Prostate gland (tissue), 2 donors: ENCODE data around the gene OCIAD2. TPM values are rescaled to one million over a fixed set of nuclear protein-coding genes. Genes with fewer than 3 reads are reported as not detected.

Source experiments
- DNase-seq: peaks from one replicate; pipeline ENCODE4 v3.0.0-alpha.2; 2019; ENCODE audit warnings: low spot score
- H3K27ac ChIP-seq, 2 donors: fragments of 200-600 bp; sonication (generic); 2 replicates each; pipeline ENCODE4 v1.5.1; 2017 to 2019
- H3K27me3 ChIP-seq: fragments of 200-600 bp; sonication (generic); replicated peaks from 2 replicates; pipeline ENCODE4 v1.5.1; 2019; ENCODE audit not compliant: insufficient read depth
- H3K36me3 ChIP-seq, 2 donors: fragments of 200-600 bp; sonication (generic); 1 replicate in 1 of 2; 2 replicates in 1 of 2; pipeline versions ENCODE4 v1.5.1 to v1.8.1; 2017 to 2019
- H3K4me1 ChIP-seq: fragments of 200-600 bp; sonication (generic); replicated peaks from 2 replicates; pipeline ENCODE4 v1.5.1; 2019
- H3K4me3 ChIP-seq, 2 donors: fragments of 200-600 bp; sonication (generic); 2 replicates each; pipeline ENCODE4 v1.5.1; 2017 to 2019
- H3K9me3 ChIP-seq: fragments of 200-600 bp; sonication (generic); 2 replicates; pipeline ENCODE4 v1.5.1; 2017
- POLR2A ChIP-seq: fragments of 450-650 bp; IDR thresholded peaks from one replicate; pipeline ENCODE4 v1.6.1; 2016; ENCODE audit warnings: antibody characterized with exemption, mild to moderate bottlenecking
- POLR2AphosphoS5 ChIP-seq: sonication (generic); formaldehyde crosslinking; IDR thresholded peaks from one replicate; pipeline ENCODE4 v1.6.1; 2017; ENCODE audit warnings: antibody characterized with exemption
- WGBS: methylation state at CpG from one replicate; pipeline ENCODE4 v1.1.5; 2018; 5-methylcytosine and 5-hydroxymethylcytosine counted together
- intact Hi-C: fragments of 100-400 bp; cut with DNase I; formaldehyde crosslinking; loops from one replicate; pipeline ENCODE4 v1.14.2; 2022
- total RNA-seq, 2 donors: library from RNA; depleted of rRNA; stranded (reverse); fragments of >200 nt; gene quantifications; one replicate each; pipeline ENCODE4 v1.1.0, GENCODE V29; 2016
- TF ChIP-seq, protein P1 (sequence below), 4 experiments: fragments of 200-600 bp in 2 of 4; fragments of 450-650 bp in 2 of 4; sonication (generic) in 2 of 4; IDR thresholded peaks; 1 replicate in 3 of 4; 2 replicates in 1 of 4; pipeline ENCODE4 v1.5.1; 2016 to 2019; ENCODE audit warnings: antibody characterized with exemption in 4 of 4, mild to moderate bottlenecking in 2 of 4, moderate library complexity in 2 of 4

The OCIAD2 gene, protein sequence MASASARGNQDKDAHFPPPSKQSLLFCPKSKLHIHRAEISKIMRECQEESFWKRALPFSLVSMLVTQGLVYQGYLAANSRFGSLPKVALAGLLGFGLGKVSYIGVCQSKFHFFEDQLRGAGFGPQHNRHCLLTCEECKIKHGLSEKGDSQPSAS
- total RNA-seq = 10 to 100 TPM; 12.5 to 55.5 TPM

- DNase-seq = peak; percentile 81
- TF ChIP-seq POLR2AphosphoS5 = peak; percentile 53
- TF ChIP-seq, protein P1, sequence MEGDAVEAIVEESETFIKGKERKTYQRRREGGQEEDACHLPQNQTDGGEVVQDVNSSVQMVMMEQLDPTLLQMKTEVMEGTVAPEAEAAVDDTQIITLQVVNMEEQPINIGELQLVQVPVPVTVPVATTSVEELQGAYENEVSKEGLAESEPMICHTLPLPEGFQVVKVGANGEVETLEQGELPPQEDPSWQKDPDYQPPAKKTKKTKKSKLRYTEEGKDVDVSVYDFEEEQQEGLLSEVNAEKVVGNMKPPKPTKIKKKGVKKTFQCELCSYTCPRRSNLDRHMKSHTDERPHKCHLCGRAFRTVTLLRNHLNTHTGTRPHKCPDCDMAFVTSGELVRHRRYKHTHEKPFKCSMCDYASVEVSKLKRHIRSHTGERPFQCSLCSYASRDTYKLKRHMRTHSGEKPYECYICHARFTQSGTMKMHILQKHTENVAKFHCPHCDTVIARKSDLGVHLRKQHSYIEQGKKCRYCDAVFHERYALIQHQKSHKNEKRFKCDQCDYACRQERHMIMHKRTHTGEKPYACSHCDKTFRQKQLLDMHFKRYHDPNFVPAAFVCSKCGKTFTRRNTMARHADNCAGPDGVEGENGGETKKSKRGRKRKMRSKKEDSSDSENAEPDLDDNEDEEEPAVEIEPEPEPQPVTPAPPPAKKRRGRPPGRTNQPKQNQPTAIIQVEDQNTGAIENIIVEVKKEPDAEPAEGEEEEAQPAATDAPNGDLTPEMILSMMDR (IDR thresholded peaks at IDR 0.05) = peak in 2 of 4 experiments; percentile 10 to 36
- peak; percentile 50 for TF ChIP-seq POLR2A
- H3K9me3 ChIP-seq = no peaks in the 10 kb centered on the region
- H3K4me3 ChIP-seq = peak within 1 kb of the TSS; percentile 62 to 79
- no peaks in the 10 kb centered on the region for H3K27me3 ChIP-seq
- no peaks in the 10 kb centered on the region for H3K36me3 ChIP-seq
- intact Hi-C loops = no loop called here
- H3K4me1 ChIP-seq = no peaks in the 10 kb centered on the region
- H3K27ac ChIP-seq = peak within 1 kb of the TSS; percentile 39 to 51
- 9% methylated on average over 56 of the region's 65 CpGs for WGBS
These were observed at the start of gene OCIAD2 for GRCh38 chr4:48906206-48907173. OCIAD2 (minus strand) TSS chr4:48906774; CDS start chr4:48904549, 2,225 bp downstream.

DNA sequence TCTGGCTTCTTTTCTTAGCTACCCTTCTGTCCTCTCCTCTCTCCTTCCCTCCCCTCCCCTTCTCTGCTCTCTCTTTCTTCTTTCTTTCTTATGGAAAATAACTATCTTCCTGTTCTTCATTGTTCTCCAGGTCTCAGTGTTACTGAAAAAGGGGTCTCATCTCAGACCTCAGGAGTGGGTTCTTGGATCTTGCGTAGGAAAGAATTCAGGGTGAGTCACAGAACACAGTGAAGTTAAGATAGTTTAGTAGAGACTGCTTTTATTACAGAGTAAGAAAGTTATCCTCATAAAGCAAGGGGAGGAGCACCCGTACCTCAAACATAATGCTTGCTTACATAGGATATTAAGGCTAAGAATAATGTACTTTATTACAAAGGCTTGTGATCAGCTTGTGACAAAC lies 47.7 kb upstream of the OCIAD2 start:
- H3K4me3 ChIP-seq = no peak overlapping the region
- intact Hi-C loops = no loop called here
- 37% methylated on average over 2 of the region's 2 CpGs for WGBS
- peak overlapping the region; percentile 14 to 59 for H3K27ac ChIP-seq
- TF ChIP-seq, protein P1 (IDR thresholded peaks at IDR 0.05) = no peak
- TF ChIP-seq POLR2AphosphoS5 (no peak), POLR2A (no peak)
- H3K27me3 ChIP-seq = no peaks in the 10 kb centered on the region
- DNase-seq = no peak
- no peaks in the 10 kb centered on the region for H3K36me3 ChIP-seq
- H3K4me1 ChIP-seq = no peaks in the 10 kb centered on the region
- H3K9me3 ChIP-seq = no peaks in the 10 kb centered on the region

DNA sequence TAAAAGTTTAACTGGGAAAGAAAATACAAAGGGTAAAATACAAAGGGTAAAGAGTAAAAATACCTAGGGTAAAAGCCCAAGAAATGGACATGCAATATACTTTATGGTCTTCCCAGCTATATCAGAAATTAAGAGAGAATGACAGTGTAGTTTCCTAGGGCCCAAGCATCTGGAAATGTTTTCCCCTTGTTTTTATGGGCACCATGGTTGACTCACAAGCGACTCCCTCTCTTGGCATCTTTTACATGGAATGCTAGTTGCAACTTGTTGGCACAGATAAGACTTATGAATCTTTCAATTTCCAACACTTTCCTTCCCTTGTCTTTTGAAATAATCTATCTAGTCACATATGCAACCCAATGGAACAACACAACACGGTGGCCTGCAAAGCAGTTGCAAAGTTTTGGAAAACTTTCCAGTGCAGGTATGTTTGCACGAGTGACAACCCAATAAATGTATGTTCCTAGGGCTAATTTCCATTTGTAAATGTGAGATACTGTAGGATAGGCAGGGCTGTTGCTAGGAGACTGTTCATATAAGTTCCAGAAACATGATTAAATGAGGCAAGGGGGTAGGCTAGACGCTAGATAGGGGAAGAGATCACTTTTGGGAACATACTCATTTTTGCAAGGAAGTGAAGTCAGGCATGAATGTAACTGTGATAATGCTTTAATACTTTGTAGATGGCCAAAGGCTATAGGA lies 43.1 kb upstream of the OCIAD2 start:
- Histone ChIP-seq H3K9me3 (no peaks in the 10 kb centered on the region), H3K27me3 (no peaks in the 10 kb centered on the region), H3K36me3 (no peaks in the 10 kb centered on the region), H3K4me3 (no peak overlapping the region), H3K4me1 (no peaks in the 10 kb centered on the region), H3K27ac (no peak overlapping the region)
- no peak for DNase-seq
- WGBS = 41% methylated on average over 4 of the region's 4 CpGs
- intact Hi-C loops = no loop called here
- TF ChIP-seq POLR2A (no peak), POLR2AphosphoS5 (no peak)
- TF ChIP-seq, protein P1 (IDR thresholded peaks at IDR 0.05) = no peak

DNA sequence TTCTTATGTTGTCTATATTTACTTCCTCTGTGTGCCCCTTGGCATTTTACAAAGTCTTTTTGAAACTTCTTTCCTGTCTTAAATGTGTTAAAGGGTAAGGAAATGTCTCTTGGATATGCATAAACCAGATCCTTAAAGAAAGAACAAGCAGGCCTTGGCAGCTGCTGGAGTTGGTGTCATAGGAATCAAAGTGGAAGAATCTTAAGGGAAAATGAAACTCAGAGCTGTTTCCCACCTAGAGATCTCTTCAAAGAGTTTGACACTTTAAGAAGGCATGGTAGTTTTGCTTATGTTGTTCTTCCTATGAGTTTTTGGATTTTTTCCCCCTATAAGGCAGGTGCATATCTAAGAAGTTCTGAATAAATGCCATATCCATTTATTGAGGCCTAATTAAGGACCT lies 42.5 kb upstream of the OCIAD2 start:
- H3K36me3 ChIP-seq = no peaks in the 10 kb centered on the region
- H3K27me3 ChIP-seq = no peaks in the 10 kb centered on the region
- no peaks in the 10 kb centered on the region for H3K9me3 ChIP-seq
- no peaks in the 10 kb centered on the region for H3K4me1 ChIP-seq
- TF ChIP-seq, protein P1 (IDR thresholded peaks at IDR 0.05) = no peak
- TF ChIP-seq POLR2A = no peak
- TF ChIP-seq POLR2AphosphoS5 = no peak
- intact Hi-C loops = no loop called here
- H3K27ac ChIP-seq = no peak overlapping the region
- H3K4me3 ChIP-seq = no peak overlapping the region
- DNase-seq = no peak
